ENCODE data around the gene CHRNB2. TPM values are rescaled to one million over a fixed set of nuclear protein-coding genes. Genes with fewer than 3 reads are reported as not detected.

CHRNB2 gene
- total RNA-seq, 1 donor from 2014 or later: 44.9 TPM

- Mint-ChIP-seq H3K27me3 (ENCODE audit: unreplicated experiment) (peaks cover 8% of the 10 kb centered on the region), H3K4me1 (ENCODE audit: low read depth, unreplicated experiment) (no peaks in the 10 kb centered on the region), H3K4me3 (ENCODE audit: unreplicated experiment) (no peak overlapping the region), H3K36me3 (ENCODE audit: unreplicated experiment) (peaks cover 5% of the 10 kb centered on the region), H3K27ac (ENCODE audit: unreplicated experiment) (no peak overlapping the region), H3K9me3 (ENCODE audit: unreplicated experiment) (peaks cover 8% of the 10 kb centered on the region)
- TF ChIP-seq CTCF (IDR thresholded peaks at IDR 0.05; ENCODE audit: partially characterized antibody, unreplicated experiment): no peak
- DNase-seq: no peak
Observed at GRCh38 chr1:154539486-154540483, 27.8 kb upstream of the CHRNB2 start.

DNA sequence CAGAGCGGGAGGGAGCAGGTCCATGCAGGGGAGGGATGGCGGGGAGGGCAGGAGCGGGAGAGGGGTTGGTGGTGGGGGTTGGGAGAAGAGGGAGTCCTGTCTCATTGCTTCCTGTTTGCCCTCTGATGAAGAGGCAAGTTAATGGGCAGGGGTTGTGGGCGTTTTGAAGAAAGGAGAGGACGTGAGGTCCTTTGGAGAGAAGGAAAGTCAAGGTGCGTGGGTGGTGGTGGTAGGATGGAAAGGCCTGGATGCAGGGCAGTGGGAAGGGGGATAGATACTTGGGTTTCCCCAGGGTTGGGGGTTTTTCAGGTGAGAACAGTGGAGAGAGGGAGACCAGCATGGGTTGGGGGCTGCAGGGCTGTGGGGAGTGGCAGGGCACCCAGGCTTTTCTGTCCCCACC lies 26.3 kb upstream of the CHRNB2 start:
- no peak for DNase-seq
- peaks cover 8% of the 10 kb centered on the region for H3K27me3 Mint-ChIP-seq (ENCODE audit: unreplicated experiment)
- H3K36me3 Mint-ChIP-seq (ENCODE audit: unreplicated experiment): no peaks in the 10 kb centered on the region
- peaks cover 6% of the 10 kb centered on the region for H3K9me3 Mint-ChIP-seq (ENCODE audit: unreplicated experiment)
- H3K27ac Mint-ChIP-seq (ENCODE audit: unreplicated experiment): no peak overlapping the region
- no peak overlapping the region for H3K4me3 Mint-ChIP-seq (ENCODE audit: unreplicated experiment)
- no peaks in the 10 kb centered on the region for H3K4me1 Mint-ChIP-seq (ENCODE audit: low read depth, unreplicated experiment)
- TF ChIP-seq CTCF (IDR thresholded peaks at IDR 0.05; ENCODE audit: partially characterized antibody, unreplicated experiment): no peak

GRCh38 chr1:154546264-154547063 lies 21.1 kb upstream of the CHRNB2 start:
- H3K4me1 Mint-ChIP-seq (ENCODE audit: low read depth, unreplicated experiment): peaks cover 1% of the 10 kb centered on the region
- TF ChIP-seq CTCF (IDR thresholded peaks at IDR 0.05; ENCODE audit: partially characterized antibody, unreplicated experiment): peak; percentile 65
- no peaks in the 10 kb centered on the region for H3K36me3 Mint-ChIP-seq (ENCODE audit: unreplicated experiment)
- no peak overlapping the region for H3K27ac Mint-ChIP-seq (ENCODE audit: unreplicated experiment)
- peaks cover 3% of the 10 kb centered on the region for H3K9me3 Mint-ChIP-seq (ENCODE audit: unreplicated experiment)
- H3K4me3 Mint-ChIP-seq (ENCODE audit: unreplicated experiment): no peak overlapping the region
- peak; percentile 79 for DNase-seq
- H3K27me3 Mint-ChIP-seq (ENCODE audit: unreplicated experiment): peaks cover 4% of the 10 kb centered on the region

- no peak overlapping the region for H3K27ac Mint-ChIP-seq (ENCODE audit: unreplicated experiment)
- H3K4me3 Mint-ChIP-seq (ENCODE audit: unreplicated experiment): no peak overlapping the region
Observed at GRCh38 chr1:154547105-154547732, 20.4 kb upstream of the CHRNB2 start.

More at GRCh38 chr1:154547105-154547732, 20.4 kb upstream of the CHRNB2 start:
- Mint-ChIP-seq H3K4me1 (ENCODE audit: low read depth, unreplicated experiment) (peaks cover 1% of the 10 kb centered on the region), H3K27me3 (ENCODE audit: unreplicated experiment) (peaks cover 2% of the 10 kb centered on the region), H3K36me3 (ENCODE audit: unreplicated experiment) (no peaks in the 10 kb centered on the region), H3K9me3 (ENCODE audit: unreplicated experiment) (peaks cover 3% of the 10 kb centered on the region)
- no peak for DNase-seq
- TF ChIP-seq CTCF (IDR thresholded peaks at IDR 0.05; ENCODE audit: partially characterized antibody, unreplicated experiment): no peak
